Spleen (tissue), 11 donors: ENCODE results near the gene CBL. TPM values are rescaled to one million over a fixed set of nuclear protein-coding genes. Genes with fewer than 3 reads are reported as not detected.
A peak's percentile ranks its signal among the peaks of the same experiment; 100 is the strongest.

Experiments used
- DNase-seq: peaks from one replicate; pipeline ENCODE4 v3.0.0-alpha.2; 2020
- H3K27ac ChIP-seq, 8 donors: fragments of 200-600 bp; sonication (generic) in 7 of 8; 1 replicate in 4 of 8; 2 replicates in 4 of 8; pipeline versions ENCODE4 v1.5.0 to v1.8.0; 2016 to 2021; ENCODE audit warnings: inconsistent platforms in 4 of 8, mild to moderate bottlenecking in 4 of 8, moderate library complexity in 1 of 8
- H3K27me3 ChIP-seq, 7 donors: fragments of 200-600 bp; sonication (generic) in 6 of 7; replicated peaks in 1 of 7; 1 replicate in 4 of 7; 2 replicates in 3 of 7; pipeline versions ENCODE4 v1.5.0 to v1.8.0; 2016 to 2021; ENCODE audit warnings: inconsistent platforms in 3 of 7, mild to moderate bottlenecking in 1 of 7
- H3K36me3 ChIP-seq, 6 donors: fragments of 200-600 bp; sonication (generic) in 5 of 6; 1 replicate in 4 of 6; 2 replicates in 2 of 6; pipeline versions ENCODE4 v1.5.0 to v1.8.0; 2016 to 2021; ENCODE audit warnings: inconsistent platforms in 2 of 6
- H3K4me1 ChIP-seq, 6 donors: fragments of 200-600 bp; sonication (generic) in 5 of 6; 1 replicate in 3 of 6; 2 replicates in 3 of 6; pipeline versions ENCODE4 v1.5.0 to v1.8.0; 2016 to 2021; ENCODE audit warnings: inconsistent platforms in 3 of 6
- H3K4me3 ChIP-seq, 8 donors: fragments of 200-600 bp; sonication (generic) in 7 of 8; 1 replicate in 4 of 8; 2 replicates in 4 of 8; pipeline versions ENCODE4 v1.5.0 to v1.8.0; 2016 to 2021; ENCODE audit warnings: inconsistent platforms in 4 of 8, mild to moderate bottlenecking in 4 of 8, moderate library complexity in 2 of 8
- H3K9me3 ChIP-seq, 8 donors: fragments of 200-600 bp; sonication (generic) in 7 of 8; 1 replicate in 4 of 8; 2 replicates in 4 of 8; pipeline versions ENCODE4 v1.5.0 to v1.8.0; 2016 to 2021; ENCODE audit warnings: inconsistent platforms in 4 of 8
- CTCF ChIP-seq, 11 experiments: fragments of 200-600 bp in 7 of 11; fragments of 450-650 bp in 4 of 11; sonication (generic) in 4 of 11; IDR thresholded peaks in 8 of 11; conservative IDR thresholded peaks in 3 of 11; 1 replicate in 7 of 11; 2 replicates in 4 of 11; pipeline versions ENCODE4 v1.4.0 to v1.8.0; 2016 to 2021; ENCODE audit warnings: antibody characterized with exemption in 11 of 11, inconsistent platforms in 4 of 11, mild to moderate bottlenecking in 1 of 11
- POLR2A ChIP-seq, 3 donors: fragments of 450-650 bp; IDR thresholded peaks; one replicate each; pipeline ENCODE4 v1.5.1; 2017; ENCODE audit warnings: antibody characterized with exemption in 3 of 3, mild to moderate bottlenecking in 1 of 3
- POLR2AphosphoS5 ChIP-seq, 3 donors: sonication (generic); formaldehyde crosslinking; IDR thresholded peaks; one replicate each; pipeline ENCODE4 v1.5.1; 2017; ENCODE audit warnings: antibody characterized with exemption in 3 of 3
- WGBS, 5 donors: extraction: QIAGEN DNeasy Blood & Tissue Kit in 3 of 5; methylation state at CpG; one replicate each; pipeline versions ENCODE4 v1.1.5 to v1.1.7; 2013 to 2018; 5-methylcytosine and 5-hydroxymethylcytosine counted together
- intact Hi-C: fragments of 100-400 bp; cut with DNase I; formaldehyde crosslinking; loops from one replicate; pipeline ENCODE4 v1.15.0; 2023; ENCODE audit warnings: low total_unique reads
- polyA plus RNA-seq, 3 donors: library from polyadenylated mRNA; stranded (reverse); fragments of 200-250 nt; gene quantifications; one replicate each; pipeline ENCODE4 v1.2.1, GENCODE V29; 2013
- total RNA-seq, 7 donors: library from RNA; depleted of rRNA in 3 of 7; stranded (reverse); fragments of >200 nt in 3 of 7; fragmentation: NEBNext Ultra II Directional in 4 of 7; extraction: Animal tissue kit (Norgen Biotek cat#: 25700) in 4 of 7; gene quantifications; one replicate each; pipeline versions ENCODE4 v1.1.0 to v1.2.1, GENCODE V29; 2016 to 2021
- donor health status: healthy with polysubstance abuse.
- donor health status: DM: no; HTN: no; CAD: no; lungs with moderate emphysema.
- donor health status: DM: no; HTN: no; CAD: no.
- donor health status: Bipolar disorder and iron deficiency.
- donor health status: healthy.
- donor health status: DM: no; HTN: no; CAD: no.
- donor health status: DM: yes; HTN: yes; CAD: no.

CBL gene
- total and polyA plus RNA-seq, 10 donors = 9.4 to 56.3 (median 45.8) TPM

- 63 to 88% (median 73%) methylated on average over 3 of the region's 3 CpGs for WGBS, 5 donors
- H3K4me1 ChIP-seq = peaks cover 13 to 90% (median 58%) of the 10 kb centered on the region in 6 donors
- H3K27ac ChIP-seq = no peak overlapping the region
- no peaks in the 10 kb centered on the region for H3K9me3 ChIP-seq
- H3K27me3 ChIP-seq = no peaks in the 10 kb centered on the region
- intact Hi-C loops = no loop called here
- H3K36me3 ChIP-seq = no peaks in the 10 kb centered on the region
- peak; percentile 21 for DNase-seq
- no peak for TF ChIP-seq POLR2AphosphoS5 (IDR thresholded peaks at IDR 0.05)
- TF ChIP-seq POLR2A (IDR thresholded peaks at IDR 0.05) = no peak
- TF ChIP-seq CTCF (IDR thresholded peaks at IDR 0.05 in 8 of 11, conservative IDR thresholded peaks at IDR 0.05 in 3 of 11) = no peak
- no peak overlapping the region for H3K4me3 ChIP-seq
Measured at GRCh38 chr11:119210050-119210449, 3.9 kb downstream of the CBL start.

- WGBS, 5 donors = 85 to 93% (median 88%) methylated on average over 8 of the region's 8 CpGs
Measured at GRCh38 chr11:119218141-119218878, 12.2 kb downstream of the CBL start.

GRCh38 chr11:119222308-119222707, 16.2 kb downstream of the CBL start:
- intact Hi-C loops = no loop called here
- peaks cover 0 to 87% (median 25%) of the 10 kb centered on the region in 6 donors for H3K4me1 ChIP-seq
- no peak for DNase-seq
- H3K4me3 ChIP-seq = no peak overlapping the region
- TF ChIP-seq POLR2A (IDR thresholded peaks at IDR 0.05) (no peak), CTCF (IDR thresholded peaks at IDR 0.05 in 8 of 11, conservative IDR thresholded peaks at IDR 0.05 in 3 of 11) (no peak), POLR2AphosphoS5 (IDR thresholded peaks at IDR 0.05) (no peak)
- no peaks in the 10 kb centered on the region for H3K9me3 ChIP-seq
- H3K27ac ChIP-seq = peak overlapping the region in 1 of 8 donors; percentile 7
- 42 to 57% (median 48%) methylated on average over 2 of the region's 2 CpGs for WGBS, 5 donors
- no peaks in the 10 kb centered on the region for H3K27me3 ChIP-seq
- peaks cover 0 to 21% (median 0%) of the 10 kb centered on the region in 6 donors for H3K36me3 ChIP-seq

More at GRCh38 chr11:119218141-119218878, 12.2 kb downstream of the CBL start:
- Histone ChIP-seq H3K27ac (no peak overlapping the region), H3K27me3 (no peaks in the 10 kb centered on the region), H3K4me1 (peaks cover 0 to 95% (median 29%) of the 10 kb centered on the region in 6 donors), H3K9me3 (no peaks in the 10 kb centered on the region), H3K4me3 (no peak overlapping the region), H3K36me3 (peaks cover 0 to 13% (median 0%) of the 10 kb centered on the region in 6 donors)
- TF ChIP-seq CTCF (IDR thresholded peaks at IDR 0.05 in 8 of 11, conservative IDR thresholded peaks at IDR 0.05 in 3 of 11) = no peak
- no peak for TF ChIP-seq POLR2AphosphoS5 (IDR thresholded peaks at IDR 0.05)
- TF ChIP-seq POLR2A (IDR thresholded peaks at IDR 0.05) = no peak
- intact Hi-C loops = no loop called here
- no peak for DNase-seq

- DNase-seq = no peak
- H3K9me3 ChIP-seq = no peaks in the 10 kb centered on the region
- H3K4me1 ChIP-seq = peaks cover 0 to 87% (median 25%) of the 10 kb centered on the region in 6 donors
- 93 to 99% (median 95%) methylated on average over 5 of the region's 5 CpGs for WGBS, 5 donors
- H3K27ac ChIP-seq = peak overlapping the region in 1 of 8 donors; percentile 7
- TF ChIP-seq POLR2AphosphoS5 (IDR thresholded peaks at IDR 0.05) (no peak), CTCF (IDR thresholded peaks at IDR 0.05 in 8 of 11, conservative IDR thresholded peaks at IDR 0.05 in 3 of 11) (no peak), POLR2A (IDR thresholded peaks at IDR 0.05) (no peak)
- peaks cover 0 to 26% (median 0%) of the 10 kb centered on the region in 6 donors for H3K36me3 ChIP-seq
- intact Hi-C loops = no loop called here
- H3K4me3 ChIP-seq = no peak overlapping the region
- no peaks in the 10 kb centered on the region for H3K27me3 ChIP-seq
Measured at GRCh38 chr11:119222891-119223290, 16.8 kb downstream of the CBL start.
